ENCODE data around the gene GALC.

- TF ChIP-seq CTCF (IDR thresholded peaks at IDR 0.05; ENCODE audit: insufficient read depth, low read length, poor library complexity, severe bottlenecking) (no peak), EZH2phosphoT487 (conservative IDR thresholded peaks at IDR 0.05; ENCODE audit: low read length) (no peak)
Measured at GRCh38 chr14:88007608-88008007, 14.6 kb upstream of the GALC start.
